Measurements from ENCODE around the gene EPHB1.

The EPHB1 gene

DNA sequence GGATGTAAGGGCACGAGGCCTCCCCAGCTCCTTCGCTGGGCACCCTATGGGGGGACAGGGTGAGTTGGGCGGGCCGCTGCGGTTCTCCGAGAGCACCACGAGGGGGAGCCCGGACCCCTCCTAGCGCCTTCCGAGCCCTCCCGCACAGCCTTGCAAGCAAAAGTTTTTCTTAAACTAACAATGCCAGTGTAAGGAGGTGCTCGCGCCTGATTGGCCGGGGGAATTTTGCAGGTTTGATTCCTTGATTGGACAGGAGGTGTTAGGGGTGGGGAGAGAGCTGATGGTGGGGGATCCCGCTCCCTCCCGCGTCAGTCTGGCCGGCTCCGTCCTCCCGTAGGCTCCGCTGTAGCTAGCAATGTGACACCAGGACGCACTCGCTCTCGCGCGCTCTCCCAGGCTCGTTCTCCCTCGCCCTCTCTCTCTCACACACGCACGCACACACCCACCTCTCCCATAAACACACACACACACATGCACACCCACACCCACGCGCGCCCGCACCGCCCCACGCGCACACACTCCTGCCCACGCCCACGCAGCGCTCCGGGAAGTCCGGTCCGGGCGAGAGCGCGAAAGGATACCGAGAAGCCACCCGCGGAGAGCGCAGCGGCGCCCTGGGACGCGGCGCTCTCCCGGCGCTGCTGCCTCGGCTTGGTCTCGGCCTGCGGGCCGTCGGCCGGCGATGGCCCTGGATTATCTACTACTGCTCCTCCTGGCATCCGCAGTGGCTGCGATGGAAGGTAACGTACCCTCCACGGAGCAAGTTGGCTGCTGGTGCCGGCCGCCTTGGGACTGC lies at the start of gene EPHB1:
Gene EPHB1, plus strand, starts transcription at position 311 of the 796 bp plus-strand sequence.
- TF ChIP-seq, protein P1, sequence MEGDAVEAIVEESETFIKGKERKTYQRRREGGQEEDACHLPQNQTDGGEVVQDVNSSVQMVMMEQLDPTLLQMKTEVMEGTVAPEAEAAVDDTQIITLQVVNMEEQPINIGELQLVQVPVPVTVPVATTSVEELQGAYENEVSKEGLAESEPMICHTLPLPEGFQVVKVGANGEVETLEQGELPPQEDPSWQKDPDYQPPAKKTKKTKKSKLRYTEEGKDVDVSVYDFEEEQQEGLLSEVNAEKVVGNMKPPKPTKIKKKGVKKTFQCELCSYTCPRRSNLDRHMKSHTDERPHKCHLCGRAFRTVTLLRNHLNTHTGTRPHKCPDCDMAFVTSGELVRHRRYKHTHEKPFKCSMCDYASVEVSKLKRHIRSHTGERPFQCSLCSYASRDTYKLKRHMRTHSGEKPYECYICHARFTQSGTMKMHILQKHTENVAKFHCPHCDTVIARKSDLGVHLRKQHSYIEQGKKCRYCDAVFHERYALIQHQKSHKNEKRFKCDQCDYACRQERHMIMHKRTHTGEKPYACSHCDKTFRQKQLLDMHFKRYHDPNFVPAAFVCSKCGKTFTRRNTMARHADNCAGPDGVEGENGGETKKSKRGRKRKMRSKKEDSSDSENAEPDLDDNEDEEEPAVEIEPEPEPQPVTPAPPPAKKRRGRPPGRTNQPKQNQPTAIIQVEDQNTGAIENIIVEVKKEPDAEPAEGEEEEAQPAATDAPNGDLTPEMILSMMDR (IDR thresholded peaks at IDR 0.05; ENCODE audit: low read depth, low read length, missing control alignments), result peak; percentile 94
- peak; percentile 90 for DNase-seq (ENCODE audit: low read depth)
- in situ Hi-C loops (cut with HindIII; ENCODE audit: low sequenced_read_pairs), result no loop called here
- H3K4me3 ChIP-seq (ENCODE audit: low read depth, low read length), result peak within 1 kb of the TSS; percentile 57

GRCh38 chr3:134748698-134749097 lies 46.4 kb upstream of the EPHB1 start:
- in situ Hi-C loops (cut with HindIII; ENCODE audit: low sequenced_read_pairs), result no loop called here

DNA sequence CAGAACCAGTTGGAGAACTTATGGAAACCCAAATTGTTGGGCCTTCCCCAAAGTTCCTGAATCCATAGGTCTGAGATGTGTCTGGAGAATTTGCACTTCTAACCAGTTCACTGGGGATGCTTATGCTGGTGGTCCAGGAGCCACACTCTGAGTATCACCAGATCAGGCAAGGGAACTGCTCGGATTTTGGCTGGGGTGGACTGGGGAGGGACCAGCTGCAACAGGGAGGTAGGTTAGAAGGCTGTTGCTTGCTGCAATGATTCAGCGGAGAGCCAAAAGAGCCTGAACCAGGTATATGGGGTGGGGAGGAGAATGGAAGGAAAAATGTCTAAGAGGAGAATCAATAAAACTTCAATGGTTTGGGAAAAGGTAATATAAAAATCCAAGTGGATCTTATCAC lies 45.9 kb upstream of the EPHB1 start:
- no peak for DNase-seq (ENCODE audit: low read depth)
- no peak overlapping the region for H3K4me3 ChIP-seq (ENCODE audit: low read depth, low read length)
- TF ChIP-seq, protein P1 (IDR thresholded peaks at IDR 0.05; ENCODE audit: low read depth, low read length, missing control alignments), result no peak
- in situ Hi-C loops (cut with HindIII; ENCODE audit: low sequenced_read_pairs), result no loop called here

More at GRCh38 chr3:134748698-134749097, 46.4 kb upstream of the EPHB1 start:
- TF ChIP-seq, protein P1 (IDR thresholded peaks at IDR 0.05; ENCODE audit: low read depth, low read length, missing control alignments), result no peak
- no peak overlapping the region for H3K4me3 ChIP-seq (ENCODE audit: low read depth, low read length)
- no peak for DNase-seq (ENCODE audit: low read depth)

GRCh38 chr3:134749802-134750553 lies 45.1 kb upstream of the EPHB1 start:
- no peak for DNase-seq (ENCODE audit: low read depth)
- TF ChIP-seq, protein P1 (IDR thresholded peaks at IDR 0.05; ENCODE audit: low read depth, low read length, missing control alignments), result no peak
- no peak overlapping the region for H3K4me3 ChIP-seq (ENCODE audit: low read depth, low read length)
- in situ Hi-C loops (cut with HindIII; ENCODE audit: low sequenced_read_pairs), result no loop called here

DNA sequence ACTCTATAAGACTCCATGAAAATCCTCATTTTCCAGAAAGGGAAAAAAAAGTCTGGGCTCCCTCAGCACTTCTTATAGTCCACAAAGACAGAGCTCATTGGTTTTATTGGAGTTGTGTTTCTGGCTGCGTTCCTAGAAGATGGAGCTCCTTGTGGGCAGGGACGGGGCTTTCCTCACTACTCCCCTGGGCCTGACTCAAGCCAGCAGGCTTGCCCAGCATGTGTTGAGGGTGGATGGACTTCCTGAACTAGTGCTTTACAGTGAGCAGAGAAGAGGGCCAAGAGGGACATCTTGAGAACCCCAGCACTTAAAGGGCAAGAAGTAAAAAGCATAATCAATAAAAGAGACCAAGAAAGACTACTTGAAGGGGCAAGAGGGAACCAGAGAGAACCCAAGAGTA lies 43.2 kb upstream of the EPHB1 start:
- in situ Hi-C loops (cut with HindIII; ENCODE audit: low sequenced_read_pairs), result no loop called here
- no peak overlapping the region for H3K4me3 ChIP-seq (ENCODE audit: low read depth, low read length)
- no peak for DNase-seq (ENCODE audit: low read depth)
- TF ChIP-seq, protein P1 (IDR thresholded peaks at IDR 0.05; ENCODE audit: low read depth, low read length, missing control alignments), result no peak

DNA sequence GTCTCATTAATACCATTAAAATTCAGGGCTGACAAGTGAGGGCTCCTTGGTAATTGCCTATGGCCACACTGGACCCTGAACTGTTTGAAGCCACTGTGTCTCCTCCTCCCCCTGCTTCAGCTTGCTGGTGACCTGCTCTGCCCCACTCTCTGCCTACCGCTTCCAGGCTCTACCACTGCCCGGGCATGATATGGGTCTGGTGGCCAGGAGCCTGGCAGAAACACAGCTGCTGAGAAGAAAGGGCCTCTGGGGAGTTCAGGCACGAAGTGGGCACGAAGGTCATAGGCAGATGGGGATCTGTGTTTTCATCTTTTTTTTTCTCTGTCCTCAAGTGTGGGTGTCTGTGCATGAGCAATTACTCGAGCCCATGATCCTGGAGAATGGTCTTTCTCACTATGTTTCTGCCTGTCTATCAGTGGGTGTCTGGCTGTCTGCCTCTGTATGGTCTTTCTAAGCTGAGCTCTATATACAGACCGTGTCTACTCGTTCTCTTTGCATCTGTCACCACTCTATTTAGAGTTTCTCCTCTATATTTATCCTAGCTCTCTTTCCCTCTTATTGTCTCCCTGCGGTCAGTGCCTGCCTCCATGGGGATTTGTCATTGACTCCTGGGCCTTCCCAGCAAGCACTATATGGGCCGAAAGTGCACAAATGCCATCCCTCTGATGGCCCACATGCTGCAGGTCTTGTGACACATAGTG lies 42.1 kb upstream of the EPHB1 start:
- no peak for DNase-seq (ENCODE audit: low read depth)
- H3K4me3 ChIP-seq (ENCODE audit: low read depth, low read length), result no peak overlapping the region
- TF ChIP-seq, protein P1 (IDR thresholded peaks at IDR 0.05; ENCODE audit: low read depth, low read length, missing control alignments), result no peak
- in situ Hi-C loops (cut with HindIII; ENCODE audit: low sequenced_read_pairs), result no loop called here
